Lower leg skin (tissue), 3 donors: Measurements from ENCODE around the gene GABARAP.

Experiments
- POLR2A ChIP-seq, 2 donors: fragments of 450-650 bp; IDR thresholded peaks; one replicate each; pipeline ENCODE4 v1.6.1; 2016 to 2017; ENCODE audit warnings: antibody characterized with exemption in 2 of 2, mild to moderate bottlenecking in 1 of 2, moderate library complexity in 1 of 2
- TF ChIP-seq, protein P1 (sequence below), 3 donors: fragments of 450-650 bp; IDR thresholded peaks; one replicate each; pipeline ENCODE4 v1.5.1; 2016; ENCODE audit warnings: antibody characterized with exemption in 3 of 3, mild to moderate bottlenecking in 3 of 3, moderate library complexity in 2 of 3

GRCh38 chr17:7281074-7281952 lies 39.1 kb upstream of the GABARAP start, which contains the start of gene SLC2A4:
- TF ChIP-seq POLR2A (IDR thresholded peaks at IDR 0.05), result no peak
- TF ChIP-seq, protein P1, sequence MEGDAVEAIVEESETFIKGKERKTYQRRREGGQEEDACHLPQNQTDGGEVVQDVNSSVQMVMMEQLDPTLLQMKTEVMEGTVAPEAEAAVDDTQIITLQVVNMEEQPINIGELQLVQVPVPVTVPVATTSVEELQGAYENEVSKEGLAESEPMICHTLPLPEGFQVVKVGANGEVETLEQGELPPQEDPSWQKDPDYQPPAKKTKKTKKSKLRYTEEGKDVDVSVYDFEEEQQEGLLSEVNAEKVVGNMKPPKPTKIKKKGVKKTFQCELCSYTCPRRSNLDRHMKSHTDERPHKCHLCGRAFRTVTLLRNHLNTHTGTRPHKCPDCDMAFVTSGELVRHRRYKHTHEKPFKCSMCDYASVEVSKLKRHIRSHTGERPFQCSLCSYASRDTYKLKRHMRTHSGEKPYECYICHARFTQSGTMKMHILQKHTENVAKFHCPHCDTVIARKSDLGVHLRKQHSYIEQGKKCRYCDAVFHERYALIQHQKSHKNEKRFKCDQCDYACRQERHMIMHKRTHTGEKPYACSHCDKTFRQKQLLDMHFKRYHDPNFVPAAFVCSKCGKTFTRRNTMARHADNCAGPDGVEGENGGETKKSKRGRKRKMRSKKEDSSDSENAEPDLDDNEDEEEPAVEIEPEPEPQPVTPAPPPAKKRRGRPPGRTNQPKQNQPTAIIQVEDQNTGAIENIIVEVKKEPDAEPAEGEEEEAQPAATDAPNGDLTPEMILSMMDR (IDR thresholded peaks at IDR 0.05), result no peak
